Stimulated activated CD4-positive, alpha-beta T cell treated with anti-CD3 and anti-CD28 coated beads, Interleukin-12 subunit alpha, Interleukin-12 subunit beta, amount 100 ng/mL, for 24 hours (primary cell): ENCODE data around the gene FHDC1.

Experiments used
- DNase-seq, 2 experiments: peaks; one replicate each; pipeline ENCODE4 v3.0.0-alpha.2; 2020; ENCODE audit warnings: low read depth in 2 of 2

FHDC1 gene

GRCh38 chr4:153005899-153006381 is 69.8 kb downstream of the FHDC1 start:
- DNase-seq = no peak

GRCh38 chr4:153008578-153009199 is 72.6 kb downstream of the FHDC1 start:
- no peak for DNase-seq

GRCh38 chr4:153010146-153010545 is 74.0 kb downstream of the FHDC1 start:
- no peak for DNase-seq

GRCh38 chr4:153013202-153013977 is 77.3 kb downstream of the FHDC1 start:
- DNase-seq = no peak

GRCh38 chr4:153014460-153014859 is 78.3 kb downstream of the FHDC1 start:
- DNase-seq = no peak

- no peak for DNase-seq
Observed at GRCh38 chr4:153016592-153016991, 80.5 kb downstream of the FHDC1 start.

GRCh38 chr4:153018031-153018430 is 81.9 kb downstream of the FHDC1 start:
- no peak for DNase-seq

GRCh38 chr4:153018684-153019083 is 82.6 kb downstream of the FHDC1 start:
- no peak for DNase-seq

GRCh38 chr4:153019906-153020305 is 83.8 kb downstream of the FHDC1 start:
- no peak for DNase-seq

- DNase-seq = no peak
Observed at GRCh38 chr4:153020457-153020856, 84.3 kb downstream of the FHDC1 start.

GRCh38 chr4:153021276-153021675 is 85.2 kb downstream of the FHDC1 start:
- DNase-seq = no peak

- no peak for DNase-seq
Observed at GRCh38 chr4:153022241-153022715, 86.2 kb downstream of the FHDC1 start.

- DNase-seq = no peak
Observed at GRCh38 chr4:153023139-153023538, 87.0 kb downstream of the FHDC1 start.

- DNase-seq = no peak
Observed at GRCh38 chr4:153023692-153024394, 87.7 kb downstream of the FHDC1 start.

GRCh38 chr4:153024466-153024865 is 88.3 kb downstream of the FHDC1 start:
- no peak for DNase-seq

GRCh38 chr4:153025406-153025805 is 89.3 kb downstream of the FHDC1 start:
- DNase-seq = no peak

- DNase-seq = no peak
Observed at GRCh38 chr4:153026591-153027346, 90.6 kb downstream of the FHDC1 start.

- no peak for DNase-seq
Observed at GRCh38 chr4:153027866-153028265, 91.7 kb downstream of the FHDC1 start.

GRCh38 chr4:153028535-153028934 is 92.4 kb downstream of the FHDC1 start:
- no peak for DNase-seq
